Gastroesophageal sphincter (tissue), 3 donors: ENCODE results near the gene KNL1.

Experiments
- EP300 ChIP-seq: sonication (generic); formaldehyde crosslinking; IDR thresholded peaks from one replicate; pipeline ENCODE4 v1.6.1; 2017; ENCODE audit warnings: antibody characterized with exemption, mild to moderate bottlenecking
- POLR2A ChIP-seq, 2 donors: fragments of 450-650 bp; IDR thresholded peaks; one replicate each; pipeline ENCODE4 v1.6.1; 2017; ENCODE audit warnings: antibody characterized with exemption in 2 of 2, mild to moderate bottlenecking in 2 of 2, moderate library complexity in 1 of 2
- POLR2AphosphoS5 ChIP-seq: sonication (generic); formaldehyde crosslinking; IDR thresholded peaks from one replicate; pipeline ENCODE4 v1.6.1; 2017; ENCODE audit warnings: antibody characterized with exemption
- TF ChIP-seq, protein P1 (sequence below), 4 experiments: fragments of 200-600 bp in 2 of 4; fragments of 450-650 bp in 2 of 4; sonication (generic) in 1 of 4; IDR thresholded peaks; one replicate each; pipeline ENCODE4 v1.5.1; 2017 to 2019; ENCODE audit warnings: antibody characterized with exemption in 4 of 4, mild to moderate bottlenecking in 2 of 4, moderate library complexity in 2 of 4

DNA sequence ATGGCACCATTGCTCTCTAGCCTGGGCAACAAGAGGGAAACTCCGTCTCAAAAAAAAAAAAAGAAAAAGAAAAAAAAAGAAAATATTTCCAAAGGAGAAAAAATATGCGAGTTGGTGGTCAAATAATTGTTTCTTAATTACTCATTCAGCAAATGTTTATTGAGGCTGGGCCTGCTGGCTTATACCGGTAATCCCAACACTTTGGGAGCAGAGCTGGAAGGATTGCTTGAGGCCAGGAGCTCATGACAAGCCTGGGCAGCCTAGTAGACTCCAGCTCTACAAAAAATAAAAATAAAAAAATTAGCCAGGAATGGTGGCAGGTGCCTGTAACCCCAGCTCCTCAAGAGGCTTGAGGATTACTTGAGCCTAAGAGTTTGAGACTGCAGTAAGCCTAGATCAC lies 4.1 kb downstream of the KNL1 start:
- no peak for TF ChIP-seq POLR2A (IDR thresholded peaks at IDR 0.05)
- TF ChIP-seq, protein P1, sequence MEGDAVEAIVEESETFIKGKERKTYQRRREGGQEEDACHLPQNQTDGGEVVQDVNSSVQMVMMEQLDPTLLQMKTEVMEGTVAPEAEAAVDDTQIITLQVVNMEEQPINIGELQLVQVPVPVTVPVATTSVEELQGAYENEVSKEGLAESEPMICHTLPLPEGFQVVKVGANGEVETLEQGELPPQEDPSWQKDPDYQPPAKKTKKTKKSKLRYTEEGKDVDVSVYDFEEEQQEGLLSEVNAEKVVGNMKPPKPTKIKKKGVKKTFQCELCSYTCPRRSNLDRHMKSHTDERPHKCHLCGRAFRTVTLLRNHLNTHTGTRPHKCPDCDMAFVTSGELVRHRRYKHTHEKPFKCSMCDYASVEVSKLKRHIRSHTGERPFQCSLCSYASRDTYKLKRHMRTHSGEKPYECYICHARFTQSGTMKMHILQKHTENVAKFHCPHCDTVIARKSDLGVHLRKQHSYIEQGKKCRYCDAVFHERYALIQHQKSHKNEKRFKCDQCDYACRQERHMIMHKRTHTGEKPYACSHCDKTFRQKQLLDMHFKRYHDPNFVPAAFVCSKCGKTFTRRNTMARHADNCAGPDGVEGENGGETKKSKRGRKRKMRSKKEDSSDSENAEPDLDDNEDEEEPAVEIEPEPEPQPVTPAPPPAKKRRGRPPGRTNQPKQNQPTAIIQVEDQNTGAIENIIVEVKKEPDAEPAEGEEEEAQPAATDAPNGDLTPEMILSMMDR (IDR thresholded peaks at IDR 0.05) = no peak
- TF ChIP-seq POLR2AphosphoS5 = no peak
- TF ChIP-seq EP300 = no peak
